Esophagus muscularis mucosa (tissue), 4 donors: Measurements from ENCODE around the gene PRXL2B.

ENCODE experiments used
- CTCF ChIP-seq, 3 experiments: fragments of 200-600 bp in 2 of 3; fragments of 450-650 bp in 1 of 3; sonication (generic) in 2 of 3; IDR thresholded peaks; one replicate each; pipeline ENCODE4 v1.5.1; 2017 to 2019; ENCODE audit warnings: antibody characterized with exemption in 3 of 3, mild to moderate bottlenecking in 2 of 3, moderate library complexity in 1 of 3
- EP300 ChIP-seq: sonication (generic); formaldehyde crosslinking; IDR thresholded peaks from one replicate; pipeline ENCODE4 v1.6.1; 2017; ENCODE audit warnings: antibody characterized with exemption
- POLR2A ChIP-seq: fragments of 450-650 bp; IDR thresholded peaks from one replicate; pipeline ENCODE4 v1.6.1; 2017; ENCODE audit warnings: antibody characterized with exemption, moderate library complexity, mild to moderate bottlenecking, low read depth
- POLR2AphosphoS5 ChIP-seq, 2 donors: sonication (generic); formaldehyde crosslinking; IDR thresholded peaks; one replicate each; pipeline ENCODE4 v1.6.1; 2017; ENCODE audit warnings: antibody characterized with exemption in 2 of 2

GRCh38 chr1:2578758-2579118 lies 7.8 kb upstream of the PRXL2B start:
- TF ChIP-seq CTCF (IDR thresholded peaks at IDR 0.05) (no peak), POLR2A (no peak), POLR2AphosphoS5 (IDR thresholded peaks at IDR 0.05) (no peak), EP300 (no peak)
